Testis (tissue), 3 donors: Measurements from ENCODE around the gene FSTL5. TPM values are rescaled to one million over a fixed set of nuclear protein-coding genes. Genes with fewer than 3 reads are reported as not detected.
A peak's percentile ranks its signal among the peaks of the same experiment; 100 is the strongest.

ENCODE experiments used
- DNase-seq: peaks from one replicate; pipeline ENCODE4 v3.0.0-alpha.2; 2019
- H3K27ac ChIP-seq, 2 donors: fragments of 200-600 bp; sonication (generic); one replicate each; pipeline ENCODE4 v1.5.1; 2019
- H3K27me3 ChIP-seq: fragments of 200-600 bp; sonication (generic); one replicate; pipeline ENCODE4 v1.5.1; 2019
- H3K36me3 ChIP-seq: fragments of 200-600 bp; sonication (generic); one replicate; pipeline ENCODE4 v1.5.1; 2017; ENCODE audit warnings: low read depth; ENCODE audit errors: missing control alignments
- H3K4me1 ChIP-seq: fragments of 200-600 bp; sonication (generic); one replicate; pipeline ENCODE4 v1.5.1; 2019
- H3K4me3 ChIP-seq, 2 donors: fragments of 200-600 bp; sonication (generic); one replicate each; pipeline ENCODE4 v1.5.1; 2017 to 2019
- H3K9me3 ChIP-seq: fragments of 200-600 bp; sonication (generic); one replicate; pipeline ENCODE4 v1.5.1; 2017
- CTCF ChIP-seq, 3 experiments: fragments of 450-650 bp in 2 of 3; fragments of 200-600 bp in 1 of 3; sonication (generic) in 1 of 3; IDR thresholded peaks; one replicate each; pipeline ENCODE4 v1.5.1; 2016 to 2019; ENCODE audit warnings: antibody characterized with exemption in 3 of 3, mild to moderate bottlenecking in 2 of 3, moderate library complexity in 1 of 3
- POLR2A ChIP-seq: fragments of 450-650 bp; IDR thresholded peaks from one replicate; pipeline ENCODE4 v1.6.1; 2017; ENCODE audit warnings: antibody characterized with exemption, mild to moderate bottlenecking, moderate library complexity
- WGBS, 2 donors: methylation state at CpG; one replicate each; pipeline ENCODE4 v1.1.5; 2018; 5-methylcytosine and 5-hydroxymethylcytosine counted together
- intact Hi-C: fragments of 100-400 bp; cut with DNase I; formaldehyde crosslinking; loops from one replicate; pipeline ENCODE4 v1.15.1; 2023; ENCODE audit warnings: low total_unique reads
- polyA plus RNA-seq: library from polyadenylated mRNA; stranded (reverse); fragments of 350-450 nt; fragmentation: Illumina TruSeq; extraction: RNeasy Lipid Tissue Mini Kit (QIAGEN cat#74804); gene quantifications from one replicate; pipeline ENCODE4 v1.2.3, GENCODE V29; 2014; ENCODE audit warnings: low read depth, low replicate concordance; ENCODE audit not compliant: insufficient read depth
- total RNA-seq, 2 donors: library from RNA; depleted of rRNA; stranded (reverse); fragments of >200 nt; gene quantifications; one replicate each; pipeline ENCODE4 v1.2.3, GENCODE V29; 2016

Gene FSTL5
- total and polyA plus RNA-seq, 3 donors from 2014 or later, result 0.57 to 1.0 (median 0.68) TPM

- Histone ChIP-seq H3K27ac (no peak overlapping the region), H3K9me3 (no peaks in the 10 kb centered on the region), H3K36me3 (no peaks in the 10 kb centered on the region), H3K4me1 (no peaks in the 10 kb centered on the region), H3K4me3 (no peak overlapping the region), H3K27me3 (no peaks in the 10 kb centered on the region)
- intact Hi-C loops, result no loop called here
- no peak for DNase-seq
- TF ChIP-seq POLR2A (no peak), CTCF (IDR thresholded peaks at IDR 0.05) (no peak)
These were observed 12.4 kb downstream of the FSTL5 start for GRCh38 chr4:162151386-162151785.

- no peaks in the 10 kb centered on the region for H3K4me1 ChIP-seq
- TF ChIP-seq POLR2A (no peak), CTCF (IDR thresholded peaks at IDR 0.05) (no peak)
- no peaks in the 10 kb centered on the region for H3K36me3 ChIP-seq
- no peaks in the 10 kb centered on the region for H3K27me3 ChIP-seq
- intact Hi-C loops, result no loop called here
- no peak for DNase-seq
- no peak overlapping the region for H3K27ac ChIP-seq
- WGBS, 2 donors, result 73 to 82% methylated on average over 2 of the region's 2 CpGs
- H3K4me3 ChIP-seq, result no peak overlapping the region
- no peaks in the 10 kb centered on the region for H3K9me3 ChIP-seq
These were observed 14.2 kb downstream of the FSTL5 start for GRCh38 chr4:162149644-162150043.

- no peaks in the 10 kb centered on the region for H3K4me1 ChIP-seq
- H3K27ac ChIP-seq, result no peak overlapping the region
- no peaks in the 10 kb centered on the region for H3K36me3 ChIP-seq
- intact Hi-C loops, result no loop called here
- DNase-seq, result no peak
- no peaks in the 10 kb centered on the region for H3K27me3 ChIP-seq
- TF ChIP-seq POLR2A (no peak), CTCF (IDR thresholded peaks at IDR 0.05) (no peak)
- no peaks in the 10 kb centered on the region for H3K9me3 ChIP-seq
- no peak overlapping the region for H3K4me3 ChIP-seq
These were observed 23.6 kb downstream of the FSTL5 start for GRCh38 chr4:162140051-162140683.

- DNase-seq, result no peak
- Histone ChIP-seq H3K4me1 (no peaks in the 10 kb centered on the region), H3K4me3 (no peak overlapping the region), H3K27me3 (no peaks in the 10 kb centered on the region), H3K9me3 (no peaks in the 10 kb centered on the region), H3K27ac (no peak overlapping the region), H3K36me3 (no peaks in the 10 kb centered on the region)
- intact Hi-C loops, result no loop called here
- WGBS, 2 donors, result 83 to 84% methylated on average over 2 of the region's 2 CpGs
- no peak for TF ChIP-seq CTCF (IDR thresholded peaks at IDR 0.05)
- TF ChIP-seq POLR2A, result no peak
These were observed 24.4 kb downstream of the FSTL5 start for GRCh38 chr4:162139412-162139811.

GRCh38 chr4:162131256-162131655 lies 32.5 kb downstream of the FSTL5 start:
- Histone ChIP-seq H3K4me1 (no peaks in the 10 kb centered on the region), H3K27me3 (no peaks in the 10 kb centered on the region), H3K9me3 (no peaks in the 10 kb centered on the region), H3K4me3 (no peak overlapping the region), H3K27ac (no peak overlapping the region), H3K36me3 (no peaks in the 10 kb centered on the region)
- TF ChIP-seq POLR2A (no peak), CTCF (IDR thresholded peaks at IDR 0.05) (peak in 1 of 3 experiments; percentile 26)
- WGBS, 2 donors, result 24 to 27% methylated on average over 2 of the region's 2 CpGs
- DNase-seq, result no peak
- intact Hi-C loops, result no loop called here
